Measurements from ENCODE around the gene SAV1. TPM values are rescaled to one million over a fixed set of nuclear protein-coding genes. Genes with fewer than 3 reads are reported as not detected.

Gene SAV1
- total and polyA plus RNA-seq, 2 of the 13 experiments (the other 11 are each of a cell fraction or from before 2014, with no cell fraction given), result 7.3 to 8.2 TPM

- H3K9me3 ChIP-seq (ENCODE audit: low read length), result no peaks in the 10 kb centered on the region
- intact Hi-C loops (cut with micrococcal nuclease; ENCODE audit: unreplicated experiment), result no loop called here
Observed at GRCh38 chr14:50647753-50648152, 20.4 kb downstream of the SAV1 start.

More at GRCh38 chr14:50647753-50648152, 20.4 kb downstream of the SAV1 start:
- FAIRE-seq (peak; percentile 15), ATAC-seq (no peak), DNase-seq (ENCODE audit: low spot score) (no peak)
- no peak overlapping the region for H2AFZ ChIP-seq (ENCODE audit: low read length)
- no TSS peak for BruUV-seq (replicated peaks)
- H3K27me3 ChIP-seq (ENCODE audit: control insufficient read depth in 1 of 2, insufficient read depth in 2 of 2, low read length in 2 of 2), result no peaks in the 10 kb centered on the region
- in situ Hi-C loops (cut with HindIII; ENCODE audit: extremely low pct_ligation_motif_present, low pct_unique_long_range_greater_than_20kb), result no loop called here
- no peak overlapping the region for H3K9ac ChIP-seq (ENCODE audit: insufficient read depth, low read depth, low read length)
- H3K79me2 ChIP-seq (ENCODE audit: insufficient read depth, low read length), result peaks cover 3% of the 10 kb centered on the region
- no peak overlapping the region for H3K27ac ChIP-seq (ENCODE audit: extremely low read length, insufficient read depth, low read length)
- peaks cover 16% of the 10 kb centered on the region for H3K4me1 ChIP-seq (ENCODE audit: insufficient read depth, low read length)
- peaks cover 4 to 13% of the 10 kb centered on the region in 2 experiments; a peak in 2 of 5 replicates for H3K36me3 ChIP-seq (replicated peaks in 1 of 2; ENCODE audit: control insufficient read depth in 1 of 2, insufficient read depth in 2 of 2, low read length in 2 of 2)
- ChIA-PET CTCF (ENCODE audit: low intra/inter-chr PET ratio, low total read pairs) (no interaction called here), POLR2A (no interaction called here)
- no peak overlapping the region for H3K4me3 ChIP-seq (replicated peaks in 1 of 3; ENCODE audit: insufficient read depth in 1 of 3, low read depth in 2 of 3, low read length in 3 of 3)
- no peaks in the 10 kb centered on the region for H4K20me1 ChIP-seq (ENCODE audit: insufficient read depth, low read length)
- TF ChIP-seq ZNF7 (CRISPR knock-in tag; IDR thresholded peaks at IDR 0.05) (peak; percentile 65; the same call in 1 of the 2 replicates), FOXA3 (CRISPR knock-in tag; IDR thresholded peaks at IDR 0.05) (0 out of 2 replicates have a peak, but pooled peaks have one; percentile 17), TBX3 (IDR thresholded peaks at IDR 0.05; ENCODE audit: borderline replicate concordance) (0 out of 2 replicates have a peak, but pooled peaks have one; percentile 14), SOX6 (IDR thresholded peaks at IDR 0.05) (no peak), SOX6 (CRISPR knock-in tag; IDR thresholded peaks at IDR 0.05) (no peak), SAP130 (CRISPR knock-in tag; IDR thresholded peaks at IDR 0.05; ENCODE audit: low read depth) (0 out of 2 replicates have a peak, but pooled peaks have one; percentile 16), NFRKB (IDR thresholded peaks at IDR 0.05) (no peak)
- TF ChIP-seq, protein P1, sequence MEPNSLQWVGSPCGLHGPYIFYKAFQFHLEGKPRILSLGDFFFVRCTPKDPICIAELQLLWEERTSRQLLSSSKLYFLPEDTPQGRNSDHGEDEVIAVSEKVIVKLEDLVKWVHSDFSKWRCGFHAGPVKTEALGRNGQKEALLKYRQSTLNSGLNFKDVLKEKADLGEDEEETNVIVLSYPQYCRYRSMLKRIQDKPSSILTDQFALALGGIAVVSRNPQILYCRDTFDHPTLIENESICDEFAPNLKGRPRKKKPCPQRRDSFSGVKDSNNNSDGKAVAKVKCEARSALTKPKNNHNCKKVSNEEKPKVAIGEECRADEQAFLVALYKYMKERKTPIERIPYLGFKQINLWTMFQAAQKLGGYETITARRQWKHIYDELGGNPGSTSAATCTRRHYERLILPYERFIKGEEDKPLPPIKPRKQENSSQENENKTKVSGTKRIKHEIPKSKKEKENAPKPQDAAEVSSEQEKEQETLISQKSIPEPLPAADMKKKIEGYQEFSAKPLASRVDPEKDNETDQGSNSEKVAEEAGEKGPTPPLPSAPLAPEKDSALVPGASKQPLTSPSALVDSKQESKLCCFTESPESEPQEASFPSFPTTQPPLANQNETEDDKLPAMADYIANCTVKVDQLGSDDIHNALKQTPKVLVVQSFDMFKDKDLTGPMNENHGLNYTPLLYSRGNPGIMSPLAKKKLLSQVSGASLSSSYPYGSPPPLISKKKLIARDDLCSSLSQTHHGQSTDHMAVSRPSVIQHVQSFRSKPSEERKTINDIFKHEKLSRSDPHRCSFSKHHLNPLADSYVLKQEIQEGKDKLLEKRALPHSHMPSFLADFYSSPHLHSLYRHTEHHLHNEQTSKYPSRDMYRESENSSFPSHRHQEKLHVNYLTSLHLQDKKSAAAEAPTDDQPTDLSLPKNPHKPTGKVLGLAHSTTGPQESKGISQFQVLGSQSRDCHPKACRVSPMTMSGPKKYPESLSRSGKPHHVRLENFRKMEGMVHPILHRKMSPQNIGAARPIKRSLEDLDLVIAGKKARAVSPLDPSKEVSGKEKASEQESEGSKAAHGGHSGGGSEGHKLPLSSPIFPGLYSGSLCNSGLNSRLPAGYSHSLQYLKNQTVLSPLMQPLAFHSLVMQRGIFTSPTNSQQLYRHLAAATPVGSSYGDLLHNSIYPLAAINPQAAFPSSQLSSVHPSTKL (CRISPR knock-in tag; IDR thresholded peaks at IDR 0.05), result peak; percentile 32; the same call in 1 of the 2 replicates
- TF ChIP-seq, protein P2, sequence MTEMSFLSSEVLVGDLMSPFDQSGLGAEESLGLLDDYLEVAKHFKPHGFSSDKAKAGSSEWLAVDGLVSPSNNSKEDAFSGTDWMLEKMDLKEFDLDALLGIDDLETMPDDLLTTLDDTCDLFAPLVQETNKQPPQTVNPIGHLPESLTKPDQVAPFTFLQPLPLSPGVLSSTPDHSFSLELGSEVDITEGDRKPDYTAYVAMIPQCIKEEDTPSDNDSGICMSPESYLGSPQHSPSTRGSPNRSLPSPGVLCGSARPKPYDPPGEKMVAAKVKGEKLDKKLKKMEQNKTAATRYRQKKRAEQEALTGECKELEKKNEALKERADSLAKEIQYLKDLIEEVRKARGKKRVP (CRISPR knock-in tag; IDR thresholded peaks at IDR 0.05), result peak in 1 of 2 experiments; percentile 17; a peak in 1 of 4 replicates
- no peak overlapping the region for H3K4me2 ChIP-seq (ENCODE audit: low read depth, low read length)
